ENCODE data around the gene COMMD2.

Gene COMMD2

DNA sequence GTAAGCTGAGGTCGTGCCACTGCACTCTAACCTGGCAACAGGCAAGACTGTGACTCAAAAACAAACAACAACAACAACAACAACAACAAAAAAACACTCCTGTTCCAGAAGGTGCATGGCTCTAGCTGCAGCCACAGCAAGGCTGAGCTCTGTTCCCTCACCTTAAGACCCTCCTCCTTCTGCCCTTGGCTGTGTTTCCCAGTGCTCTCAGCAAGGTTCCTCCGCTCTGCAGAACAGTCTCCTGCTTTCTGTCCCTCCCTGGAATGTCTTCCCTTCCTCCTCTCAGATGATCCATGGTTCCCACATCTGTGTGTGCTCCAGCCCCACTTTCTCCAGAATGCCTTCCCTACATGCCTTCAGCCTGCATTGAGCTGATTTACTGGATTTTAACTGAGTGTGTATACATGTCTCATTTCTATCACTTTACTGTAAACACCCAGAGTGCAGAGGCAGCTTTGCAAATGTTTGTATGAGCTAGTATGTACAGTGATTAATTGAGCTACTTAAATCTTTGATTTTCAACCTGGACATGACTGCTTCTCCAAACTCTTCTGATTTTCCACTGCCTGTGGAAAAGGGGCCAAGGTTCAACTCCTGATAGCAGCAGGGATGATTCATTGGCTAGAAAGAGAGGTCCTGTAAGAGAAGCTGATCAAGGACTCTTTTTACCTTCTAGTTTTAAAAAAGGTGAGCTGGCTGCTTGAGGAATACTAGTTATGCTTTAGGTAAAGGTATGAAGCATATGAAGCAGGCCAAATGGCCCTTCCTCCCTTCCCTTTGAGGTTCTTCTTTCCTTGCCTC lies 25.3 kb upstream of the COMMD2 start:
- H3K36me3 ChIP-seq (replicated peaks; ENCODE audit: insufficient read depth, low read length): no peaks in the 10 kb centered on the region
- no peak overlapping the region for H2AFZ ChIP-seq (ENCODE audit: low read length)
- H3K27me3 ChIP-seq (replicated peaks; ENCODE audit: insufficient read depth, low read length): no peaks in the 10 kb centered on the region

GRCh38 chr3:149776170-149776569 lies 23.9 kb upstream of the COMMD2 start:
- no peaks in the 10 kb centered on the region for H3K9me3 ChIP-seq (replicated peaks; ENCODE audit: insufficient read depth, low read length)
- no peak overlapping the region for H3K4me2 ChIP-seq (ENCODE audit: low read depth, low read length)
- no peak overlapping the region for H3K9ac ChIP-seq (ENCODE audit: low read length)
- no peaks in the 10 kb centered on the region for H4K20me1 ChIP-seq (ENCODE audit: insufficient read depth, low read length)
- no peaks in the 10 kb centered on the region for H3K36me3 ChIP-seq (replicated peaks; ENCODE audit: insufficient read depth, low read length)
- H3K79me2 ChIP-seq (ENCODE audit: low read length): no peaks in the 10 kb centered on the region
- no peaks in the 10 kb centered on the region for H3K9me2 ChIP-seq (replicated peaks; ENCODE audit: insufficient read depth, low read length)
- H3K4me3 ChIP-seq (ENCODE audit: low read length): no peak overlapping the region
- TF ChIP-seq EZH2 (optimal IDR thresholded peaks at IDR 0.05; ENCODE audit: low read depth, low read length) (no peak), CTCF (IDR thresholded peaks at IDR 0.05; ENCODE audit: low read length) (no peak), EZH2phosphoT487 (IDR thresholded peaks at IDR 0.05; ENCODE audit: low read length) (no peak)
- H3F3A ChIP-seq (ENCODE audit: insufficient read depth, low read length): peaks cover 4% of the 10 kb centered on the region; the same call in 1 of the 2 replicates
- H3K27me3 ChIP-seq (replicated peaks; ENCODE audit: insufficient read depth, low read length): no peaks in the 10 kb centered on the region
- 0 out of 2 replicates have a peak, but pooled peaks cover 1% of the 10 kb centered on the region for H3K4me1 ChIP-seq (ENCODE audit: low read length)
- H2AFZ ChIP-seq (ENCODE audit: low read length): no peak overlapping the region
- H3K27ac ChIP-seq (ENCODE audit: low read length): no peak overlapping the region
- DNase-seq: no peak

More for the DNA sequence above, 25.3 kb upstream of the COMMD2 start:
- Histone ChIP-seq H3K4me2 (ENCODE audit: low read depth, low read length) (no peak overlapping the region), H3F3A (ENCODE audit: insufficient read depth, low read length) (peaks cover 11% of the 10 kb centered on the region), H3K27ac (ENCODE audit: low read length) (no peak overlapping the region), H3K79me2 (ENCODE audit: low read length) (no peaks in the 10 kb centered on the region), H3K9me3 (replicated peaks; ENCODE audit: insufficient read depth, low read length) (no peaks in the 10 kb centered on the region), H4K20me1 (ENCODE audit: insufficient read depth, low read length) (no peaks in the 10 kb centered on the region), H3K4me3 (ENCODE audit: low read length) (no peak overlapping the region), H3K4me1 (ENCODE audit: low read length) (peaks cover 8% of the 10 kb centered on the region; the same call in 1 of the 2 replicates), H3K9ac (ENCODE audit: low read length) (no peak overlapping the region), H3K9me2 (replicated peaks; ENCODE audit: insufficient read depth, low read length) (no peaks in the 10 kb centered on the region)
- TF ChIP-seq EZH2phosphoT487 (IDR thresholded peaks at IDR 0.05; ENCODE audit: low read length) (no peak), EZH2 (optimal IDR thresholded peaks at IDR 0.05; ENCODE audit: low read depth, low read length) (no peak), CTCF (IDR thresholded peaks at IDR 0.05; ENCODE audit: low read length) (no peak)
- no peak for DNase-seq

DNA sequence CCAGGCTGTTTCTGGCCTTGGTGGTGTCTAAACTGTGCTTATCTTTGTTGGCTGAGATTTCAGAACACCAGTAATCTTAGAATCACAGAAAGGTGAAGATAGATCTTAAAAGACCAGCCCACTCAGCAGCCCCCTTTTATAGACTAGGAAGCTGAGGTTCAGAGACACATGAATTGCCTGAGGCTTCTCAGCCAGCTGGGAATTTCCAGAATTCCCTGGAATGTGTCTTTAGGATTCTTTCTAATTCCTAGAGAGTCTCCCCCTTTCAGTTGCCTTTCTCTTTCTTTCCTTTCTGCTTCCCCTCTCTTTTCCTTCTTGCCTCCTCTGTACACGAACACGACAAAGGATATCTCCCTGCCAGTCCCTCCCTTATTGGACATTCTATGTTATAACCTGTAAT lies 20.6 kb upstream of the COMMD2 start:
- Histone ChIP-seq H3K4me1 (ENCODE audit: low read length) (no peaks in the 10 kb centered on the region), H3K9ac (ENCODE audit: low read length) (no peak overlapping the region), H3K36me3 (replicated peaks; ENCODE audit: insufficient read depth, low read length) (no peaks in the 10 kb centered on the region), H3K9me2 (replicated peaks; ENCODE audit: insufficient read depth, low read length) (no peaks in the 10 kb centered on the region), H2AFZ (ENCODE audit: low read length) (no peak overlapping the region), H3K79me2 (ENCODE audit: low read length) (no peaks in the 10 kb centered on the region), H3K27me3 (replicated peaks; ENCODE audit: insufficient read depth, low read length) (no peaks in the 10 kb centered on the region), H3K9me3 (replicated peaks; ENCODE audit: insufficient read depth, low read length) (no peaks in the 10 kb centered on the region), H4K20me1 (ENCODE audit: insufficient read depth, low read length) (no peaks in the 10 kb centered on the region), H3K4me3 (ENCODE audit: low read length) (no peak overlapping the region), H3K4me2 (ENCODE audit: low read depth, low read length) (no peak overlapping the region), H3F3A (ENCODE audit: insufficient read depth, low read length) (no peaks in the 10 kb centered on the region), H3K27ac (ENCODE audit: low read length) (no peak overlapping the region)
- DNase-seq: no peak
- TF ChIP-seq EZH2phosphoT487 (IDR thresholded peaks at IDR 0.05; ENCODE audit: low read length) (no peak), EZH2 (optimal IDR thresholded peaks at IDR 0.05; ENCODE audit: low read depth, low read length) (no peak), CTCF (IDR thresholded peaks at IDR 0.05; ENCODE audit: low read length) (no peak)

Measured in MM.1S (cell line).